Activated CD8-positive, alpha-beta memory T cell treated with anti-CD3 and anti-CD28 coated beads for 48 hours (primary cell): ENCODE data around the gene NELFB.

ENCODE experiments used
- DNase-seq, 3 experiments: peaks; one replicate each; pipeline ENCODE4 v3.0.0-alpha.2; 2020; ENCODE audit warnings: low read depth in 2 of 3, low spot score in 2 of 3

The NELFB gene

GRCh38 chr9:137223078-137223970 lies 31.8 kb upstream of the NELFB start:
- DNase-seq, result peak; percentile 97 to 99 (median 99)

GRCh38 chr9:137224830-137225694 lies 30.1 kb upstream of the NELFB start, which contains the start of gene CYSRT1:
TSS of gene CYSRT1 (plus strand) at chr9:137225174. CDS start at chr9:137225622, 448 bp downstream.
- no peak for DNase-seq

GRCh38 chr9:137225699-137226331 lies 29.3 kb upstream of the NELFB start:
- no peak for DNase-seq

GRCh38 chr9:137226338-137227053 lies 28.6 kb upstream of the NELFB start:
- no peak for DNase-seq

DNA sequence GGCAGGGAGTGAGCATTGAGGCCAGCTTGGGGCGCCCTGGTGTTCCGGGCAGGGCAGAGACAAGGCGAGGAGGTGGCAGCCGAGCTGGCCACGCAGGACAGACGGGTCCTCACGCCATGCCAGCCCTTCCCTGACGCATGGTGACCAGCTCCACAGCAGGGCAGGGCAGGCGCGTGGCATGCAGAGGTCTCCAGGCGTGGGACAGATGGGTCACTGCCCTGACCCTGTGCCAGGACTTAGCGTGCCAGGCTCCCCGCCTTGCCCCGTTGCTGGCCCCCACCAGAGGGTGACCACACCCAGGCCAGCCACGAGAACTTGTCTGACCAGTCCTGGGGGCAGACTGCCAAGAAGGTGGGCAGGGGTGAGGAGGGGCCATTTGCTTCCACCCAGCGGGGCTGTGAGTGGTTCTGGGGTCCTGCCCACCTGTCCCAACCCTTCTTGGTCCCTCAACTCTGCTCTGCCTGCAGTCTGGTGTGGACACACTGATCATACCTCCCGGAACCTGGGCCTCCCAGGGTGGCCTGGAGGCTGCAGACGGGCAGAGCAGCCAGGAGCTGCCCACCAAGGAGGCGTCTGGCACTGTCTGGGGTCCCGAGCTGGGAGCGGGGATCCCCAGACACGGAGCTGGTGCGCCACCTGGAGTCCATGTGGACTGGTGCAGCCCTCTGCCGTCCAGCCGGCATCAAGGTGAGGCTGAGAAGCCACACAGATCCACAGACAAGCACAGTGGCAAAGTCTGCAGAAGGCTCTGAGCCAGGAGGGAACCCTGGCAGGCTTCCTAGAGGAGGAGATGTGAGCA lies 27.9 kb upstream of the NELFB start, which contains the start of gene RNF224:
Gene RNF224, plus strand, starts transcription at position 449 of the 799 bp plus-strand sequence. CDS start 834 bp downstream, outside the sequence.
- DNase-seq, result peak; percentile 51 to 79 (median 72)

DNA sequence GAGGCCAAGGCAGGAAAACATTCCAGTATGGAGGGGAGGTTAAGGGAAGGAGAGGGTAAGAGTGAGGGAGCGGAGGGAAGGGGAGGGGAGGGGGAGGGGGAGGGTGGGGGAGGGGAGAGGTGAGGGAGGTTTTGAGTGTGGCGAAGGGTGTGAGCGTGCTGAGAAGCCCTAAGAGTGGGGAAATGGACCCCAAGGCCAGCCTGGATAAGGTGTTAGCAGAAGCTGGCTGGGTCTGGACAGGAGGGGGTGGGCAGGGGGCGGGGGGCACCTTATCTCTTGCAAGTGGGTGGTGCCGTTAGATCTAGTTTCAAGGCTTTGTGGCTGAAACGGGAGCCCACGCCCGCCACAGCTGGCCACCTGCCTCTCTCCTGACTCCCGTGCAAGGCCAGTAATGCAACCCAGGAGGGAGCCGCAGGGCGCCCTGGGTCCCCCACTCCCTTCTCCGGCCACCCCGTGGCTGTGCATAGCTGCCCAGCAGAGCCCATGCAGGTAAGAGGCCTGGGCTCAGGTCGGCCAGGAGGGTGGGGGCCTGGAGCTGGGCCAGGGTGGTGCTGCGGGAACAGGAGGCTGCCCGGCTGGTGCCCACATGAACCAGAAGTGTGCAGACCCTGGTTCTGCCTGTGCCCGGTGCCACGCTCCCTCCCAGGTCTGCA lies 27.1 kb upstream of the NELFB start:
- DNase-seq, result no peak

DNA sequence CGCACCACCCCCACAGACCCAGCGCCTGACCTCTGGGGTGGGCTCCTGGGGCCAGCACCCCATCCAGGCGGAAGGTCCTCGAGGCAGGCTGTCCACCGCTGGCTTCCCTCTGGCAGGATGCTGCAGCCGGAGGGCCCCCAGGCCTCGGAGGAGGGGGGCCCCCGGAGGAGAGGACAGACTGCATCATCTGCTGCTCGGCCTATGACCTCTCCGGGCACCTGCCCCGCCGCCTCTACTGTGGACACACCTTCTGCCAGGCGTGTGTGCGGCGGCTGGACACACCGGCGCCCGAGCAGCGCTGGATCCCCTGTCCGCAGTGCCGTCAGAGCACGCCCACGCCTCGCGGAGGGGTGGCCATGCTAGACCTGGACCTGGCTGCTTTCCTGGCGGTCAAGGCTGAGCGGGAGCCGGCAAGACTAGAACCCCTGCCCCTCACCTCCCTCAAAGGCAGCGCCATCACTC lies 26.6 kb upstream of the NELFB start:
- no peak for DNase-seq

DNA sequence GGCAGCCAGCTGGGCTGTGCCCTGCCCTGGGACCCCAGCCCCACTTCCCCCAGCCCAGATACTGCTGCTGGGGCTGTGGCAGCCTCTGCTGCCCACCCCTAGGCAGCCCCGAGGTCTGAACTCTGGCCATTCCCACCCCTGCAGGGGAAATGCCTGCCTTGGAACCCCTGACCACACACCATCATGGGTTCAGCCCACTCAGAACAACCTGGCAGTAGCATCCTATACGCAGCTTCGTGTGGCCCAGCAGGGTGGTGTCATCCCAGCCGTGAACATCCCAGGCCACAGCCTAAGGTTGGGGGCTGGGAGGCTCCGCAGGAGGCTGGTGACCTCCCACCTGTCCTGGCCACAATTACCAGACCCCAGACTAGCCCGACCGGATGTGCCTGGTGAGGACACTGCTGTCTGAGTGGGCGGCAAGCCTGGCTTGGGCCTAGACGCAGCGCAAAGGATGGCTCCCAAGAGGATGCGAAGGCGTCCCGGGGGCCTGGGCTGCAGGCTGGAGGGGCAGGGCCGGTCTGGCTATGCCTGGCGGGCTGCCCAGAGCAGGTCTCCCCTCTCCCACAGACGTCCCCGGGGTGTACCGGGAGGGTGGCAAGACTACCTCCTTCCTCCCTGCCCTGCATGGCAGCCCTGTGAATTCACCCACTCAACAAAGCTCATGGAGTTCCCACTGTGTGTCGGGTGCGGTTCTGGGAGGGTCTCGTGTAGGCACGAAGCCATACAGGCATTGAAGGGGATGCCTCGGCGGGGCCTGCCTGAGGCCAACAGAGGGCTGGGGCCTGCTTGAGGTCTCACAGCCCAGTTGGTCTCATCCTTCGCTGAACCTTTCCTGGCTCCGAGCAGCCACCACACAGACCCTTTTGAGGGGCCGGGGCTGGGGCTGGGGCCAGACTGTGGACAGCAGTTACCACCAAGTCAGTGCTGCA lies 25.9 kb upstream of the NELFB start:
- no peak for DNase-seq

- DNase-seq, result no peak
Observed at GRCh38 chr9:137229903-137230704, 25.0 kb upstream of the NELFB start.

DNA sequence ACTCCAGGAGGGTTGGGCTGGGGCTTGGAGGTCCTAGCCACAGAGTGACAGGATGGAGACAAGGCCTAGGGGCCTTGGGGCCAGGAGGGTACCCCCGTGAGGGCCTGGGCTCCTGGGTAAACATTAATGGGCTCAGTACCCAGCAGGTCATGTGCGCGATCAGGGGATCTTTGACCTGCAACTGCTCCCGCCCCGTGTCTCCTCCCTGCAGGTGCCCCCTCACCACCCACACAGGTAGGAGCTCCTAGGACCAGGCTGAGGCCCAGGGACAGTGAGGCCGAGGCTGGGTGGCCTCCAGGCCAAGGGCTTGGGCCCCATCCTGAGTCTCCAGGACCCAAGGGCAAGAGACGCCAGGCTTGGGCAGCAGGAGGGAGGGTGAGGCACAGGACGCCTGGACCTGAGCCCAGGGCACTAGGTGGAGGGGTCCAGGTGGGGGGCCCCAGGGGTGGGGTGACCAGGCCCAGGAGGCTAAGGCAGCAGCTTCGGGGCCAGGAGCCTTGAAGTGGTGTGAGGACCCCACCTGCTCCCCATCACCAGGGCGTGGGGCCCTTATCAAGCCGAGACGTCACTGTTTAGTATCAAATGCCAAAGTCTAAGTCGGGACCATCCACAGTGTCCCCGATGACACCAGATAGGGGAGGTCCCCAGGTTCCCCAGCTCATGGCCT lies 24.3 kb upstream of the NELFB start, which contains the start of gene SLC34A3:
Gene SLC34A3, plus strand, starts transcription at position 197 of the 667 bp plus-strand sequence. CDS start 802 bp downstream, outside the sequence.
- DNase-seq, result no peak

DNA sequence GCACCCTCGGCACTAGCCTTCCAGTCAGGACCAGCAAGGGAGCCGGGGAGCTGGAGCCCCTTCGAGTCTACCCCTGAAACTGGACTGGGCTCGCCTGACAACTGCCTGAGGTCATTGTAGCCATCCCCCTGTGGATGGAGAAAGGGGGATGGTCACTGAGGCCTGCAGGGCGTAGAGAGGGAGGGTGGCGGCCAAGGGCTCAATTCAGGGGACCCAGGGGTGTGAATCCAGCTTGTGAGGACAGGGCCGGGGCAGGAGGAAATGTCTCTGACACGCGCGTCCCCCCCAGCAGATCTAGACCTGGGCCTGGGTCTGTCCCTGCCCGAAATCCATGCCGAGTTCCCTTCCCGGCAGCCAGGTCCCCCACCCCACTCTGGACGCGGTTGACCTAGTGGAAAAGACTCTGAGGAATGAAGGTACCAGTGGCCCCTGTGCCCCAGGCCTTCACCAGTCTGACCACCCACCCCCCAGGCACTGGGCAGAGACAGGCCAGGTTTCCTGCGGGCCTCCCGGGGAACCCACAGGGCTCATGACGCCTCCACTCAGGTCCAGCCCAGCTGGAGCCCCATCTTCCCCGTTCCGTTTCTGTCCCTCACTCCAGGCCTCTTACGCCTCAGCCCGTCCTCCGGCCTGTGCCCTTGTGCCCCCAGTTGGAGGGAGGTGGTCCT lies 23.6 kb upstream of the NELFB start:
- DNase-seq, result no peak

- no peak for DNase-seq
Observed at GRCh38 chr9:137232101-137232500, 23.0 kb upstream of the NELFB start.

DNA sequence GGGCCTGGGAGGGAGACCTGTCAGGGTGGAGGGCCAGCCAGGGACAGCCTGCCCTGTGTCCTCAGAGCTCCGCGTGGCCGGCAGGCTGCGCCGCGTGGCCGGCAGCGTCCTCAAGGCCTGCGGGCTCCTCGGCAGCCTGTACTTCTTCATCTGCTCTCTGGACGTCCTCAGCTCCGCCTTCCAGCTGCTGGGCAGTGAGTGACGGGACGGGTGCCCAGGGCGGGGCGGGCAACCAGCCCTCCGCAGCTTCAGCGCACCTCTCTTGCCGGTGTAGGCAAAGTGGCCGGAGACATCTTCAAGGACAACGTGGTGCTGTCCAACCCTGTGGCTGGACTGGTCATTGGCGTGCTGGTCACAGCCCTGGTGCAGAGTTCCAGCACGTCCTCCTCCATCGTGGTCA lies 22.6 kb upstream of the NELFB start:
- no peak for DNase-seq

GRCh38 chr9:137233143-137233980 lies 21.8 kb upstream of the NELFB start:
- DNase-seq, result no peak

DNA sequence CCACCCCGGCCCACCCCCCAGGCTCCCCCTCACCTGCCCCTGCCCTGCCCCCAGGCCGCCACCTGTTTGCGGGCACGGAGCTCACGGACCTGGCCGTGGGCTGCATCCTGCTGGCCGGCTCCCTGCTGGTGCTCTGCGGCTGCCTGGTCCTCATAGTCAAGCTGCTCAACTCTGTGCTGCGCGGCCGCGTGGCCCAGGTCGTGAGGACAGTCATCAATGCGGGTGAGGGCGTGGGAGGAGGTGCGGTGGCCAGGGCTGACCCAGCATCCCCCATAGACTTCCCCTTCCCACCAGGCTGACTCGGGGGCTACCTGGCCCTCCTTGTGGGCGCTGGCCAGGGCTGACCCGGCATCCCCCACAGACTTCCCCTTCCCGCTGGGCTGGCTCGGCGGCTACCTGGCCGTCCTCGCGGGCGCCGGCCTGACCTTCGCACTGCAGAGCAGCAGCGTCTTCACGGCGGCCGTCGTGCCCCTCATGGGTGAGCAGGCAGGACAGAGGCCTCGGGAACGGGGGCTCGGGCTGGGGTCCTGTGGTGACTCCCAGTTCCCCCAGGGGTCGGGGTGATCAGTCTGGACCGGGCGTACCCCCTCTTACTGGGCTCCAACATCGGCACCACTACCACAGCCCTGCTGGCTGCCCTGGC lies 21.0 kb upstream of the NELFB start:
- DNase-seq, result no peak
